DOHH2 (cell line): ENCODE measurements around the gene FOXRED2.

ENCODE experiments used
- H3F3A ChIP-seq: fragments of 200-600 bp; sonication (generic), shearing (Covaris generic); 2 replicates; pipeline ENCODE4 v1.6.0; 2016; ENCODE audit warnings: antibody characterized with exemption, mild to moderate bottlenecking; ENCODE audit not compliant: control insufficient read depth, insufficient read depth
- H3K27ac ChIP-seq: fragments of 200-600 bp; sonication (generic); 2 replicates; pipeline ENCODE4 v1.5.1; 2014; ENCODE audit warnings: low read depth, mild to moderate bottlenecking, low read length, moderate library complexity
- H3K27me3 ChIP-seq: fragments of 200-600 bp; sonication (generic); 2 replicates; pipeline ENCODE4 v1.6.1; 2014; ENCODE audit warnings: mild to moderate bottlenecking, low read length, mixed read lengths; ENCODE audit not compliant: control insufficient read depth
- H3K36me3 ChIP-seq: fragments of 200-600 bp; sonication (generic); 2 replicates; pipeline ENCODE4 v1.6.1; 2014; ENCODE audit warnings: mild to moderate bottlenecking, low read length, moderate library complexity, mixed read lengths; ENCODE audit not compliant: control insufficient read depth
- H3K4me1 ChIP-seq: fragments of 200-600 bp; sonication (generic); 2 replicates; pipeline ENCODE4 v1.6.1; 2014; ENCODE audit warnings: mild to moderate bottlenecking, low read length, mixed read lengths; ENCODE audit not compliant: control insufficient read depth
- H3K4me2 ChIP-seq: fragments of 200-600 bp; sonication (generic); 2 replicates; pipeline ENCODE4 v1.6.0; 2014; ENCODE audit warnings: mild to moderate bottlenecking, low read length, moderate library complexity
- H3K4me3 ChIP-seq: fragments of 200-600 bp; sonication (generic); 2 replicates; pipeline ENCODE4 v1.5.1; 2014; ENCODE audit warnings: mild to moderate bottlenecking, low read length, mixed read lengths
- H3K79me2 ChIP-seq: fragments of 200-600 bp; sonication (generic); 2 replicates; pipeline ENCODE4 v1.6.1; 2014; ENCODE audit warnings: mild to moderate bottlenecking, low read length, mixed read lengths; ENCODE audit not compliant: control insufficient read depth
- H3K9me2 ChIP-seq: fragments of 200-600 bp; sonication (generic); replicated peaks from 2 replicates; pipeline ENCODE4 v1.6.1; 2014; ENCODE audit warnings: mild to moderate bottlenecking, low read length, mixed read lengths; ENCODE audit not compliant: control insufficient read depth
- H3K9me3 ChIP-seq: fragments of 200-600 bp; sonication (generic); 2 replicates; pipeline ENCODE4 v1.6.1; 2014; ENCODE audit warnings: antibody characterized with exemption, low read length, mixed read lengths; ENCODE audit not compliant: control insufficient read depth, insufficient read depth
- H4K20me1 ChIP-seq: fragments of 200-600 bp; sonication (generic); 2 replicates; pipeline ENCODE4 v1.6.0; 2014; ENCODE audit warnings: low read depth, mild to moderate bottlenecking, antibody characterized with exemption, low read length, moderate library complexity; ENCODE audit not compliant: control insufficient read depth, insufficient read depth
- CTCF ChIP-seq: fragments of 200-600 bp; sonication (generic); IDR thresholded peaks from one replicate; pipeline ENCODE4 v1.5.1; 2014; ENCODE audit warnings: antibody characterized with exemption, mild to moderate bottlenecking, low read depth, low read length; ENCODE audit not compliant: poor library complexity, severe bottlenecking
- EZH2phosphoT487 ChIP-seq: fragments of 200-600 bp; sonication (generic); IDR thresholded peaks from 2 replicates; pipeline ENCODE4 v1.6.1; 2017; ENCODE audit warnings: borderline replicate concordance, mild to moderate bottlenecking, antibody characterized with exemption, low read length, moderate library complexity, mixed read lengths

The FOXRED2 gene

GRCh38 chr22:36505998-36506635 is 723 bp downstream of the FOXRED2 start:
- H4K20me1 ChIP-seq, result no peaks in the 10 kb centered on the region
- no peaks in the 10 kb centered on the region for H3K27me3 ChIP-seq
- peak overlapping the region; percentile 75 for H3K4me2 ChIP-seq
- H3K4me1 ChIP-seq, result peaks cover 26% of the 10 kb centered on the region
- peak overlapping the region; percentile 75 for H3K4me3 ChIP-seq
- H3K79me2 ChIP-seq, result peaks cover 16% of the 10 kb centered on the region
- H3K27ac ChIP-seq, result peak overlapping the region; percentile 58
- H3F3A ChIP-seq, result peaks cover 21% of the 10 kb centered on the region
- H3K9me2 ChIP-seq, result no peaks in the 10 kb centered on the region
- H3K36me3 ChIP-seq, result peaks cover 36% of the 10 kb centered on the region
- H3K9me3 ChIP-seq, result no peaks in the 10 kb centered on the region
- TF ChIP-seq CTCF (no peak), EZH2phosphoT487 (no peak)

GRCh38 chr22:36497910-36498665 is 8.8 kb downstream of the FOXRED2 start:
- Histone ChIP-seq H3K9me2 (no peaks in the 10 kb centered on the region), H3K27ac (no peak overlapping the region), H3K4me2 (no peak overlapping the region), H3K9me3 (no peaks in the 10 kb centered on the region), H3K79me2 (no peaks in the 10 kb centered on the region), H4K20me1 (no peaks in the 10 kb centered on the region), H3K4me3 (no peak overlapping the region), H3K27me3 (no peaks in the 10 kb centered on the region), H3K36me3 (peaks cover 36% of the 10 kb centered on the region), H3K4me1 (peaks cover 15% of the 10 kb centered on the region), H3F3A (peaks cover 10% of the 10 kb centered on the region)
- TF ChIP-seq CTCF, result peak; percentile 20
- TF ChIP-seq EZH2phosphoT487, result no peak

GRCh38 chr22:36493690-36494110 is 13.1 kb downstream of the FOXRED2 start:
- TF ChIP-seq CTCF, result no peak
- TF ChIP-seq EZH2phosphoT487, result no peak
- Histone ChIP-seq H3K9me3 (no peaks in the 10 kb centered on the region), H4K20me1 (no peaks in the 10 kb centered on the region), H3K4me2 (peak overlapping the region; percentile 81), H3K4me3 (peak overlapping the region; percentile 65), H3K27ac (peak overlapping the region; percentile 88), H3K9me2 (no peaks in the 10 kb centered on the region), H3K36me3 (peaks cover 69% of the 10 kb centered on the region), H3K27me3 (no peaks in the 10 kb centered on the region), H3K79me2 (peaks cover 6% of the 10 kb centered on the region; the same call in 1 of the 2 replicates), H3F3A (peaks cover 18% of the 10 kb centered on the region), H3K4me1 (peaks cover 36% of the 10 kb centered on the region)
